ENCODE measurements around the gene MYG1.
"Not testable (repeated sequence)": the region's sequence is repeated elsewhere in the genome, so short reads cannot be mapped to it uniquely, and the experiment has no call there.

Gene MYG1

DNA sequence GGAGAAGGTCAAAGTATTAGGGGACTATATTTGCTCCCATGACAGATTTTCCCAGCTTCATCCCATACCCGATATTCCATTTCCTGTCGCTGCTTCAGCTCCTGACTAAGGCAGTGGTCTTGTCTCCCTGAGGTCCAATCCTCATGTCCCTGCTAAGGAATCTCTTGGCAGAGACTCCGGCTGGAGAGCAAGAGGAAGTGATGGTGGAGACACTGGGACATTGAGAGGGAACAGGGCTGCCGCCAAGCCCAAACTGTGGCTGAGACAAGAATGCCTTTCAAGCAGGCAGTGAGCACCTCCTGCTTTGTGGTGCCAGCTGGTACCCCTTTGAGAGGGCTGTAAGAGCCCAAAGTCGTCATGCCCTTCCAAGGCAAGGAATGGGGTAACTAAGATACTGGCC is 31.2 kb downstream of the MYG1 start:
- TF ChIP-seq, protein P1, sequence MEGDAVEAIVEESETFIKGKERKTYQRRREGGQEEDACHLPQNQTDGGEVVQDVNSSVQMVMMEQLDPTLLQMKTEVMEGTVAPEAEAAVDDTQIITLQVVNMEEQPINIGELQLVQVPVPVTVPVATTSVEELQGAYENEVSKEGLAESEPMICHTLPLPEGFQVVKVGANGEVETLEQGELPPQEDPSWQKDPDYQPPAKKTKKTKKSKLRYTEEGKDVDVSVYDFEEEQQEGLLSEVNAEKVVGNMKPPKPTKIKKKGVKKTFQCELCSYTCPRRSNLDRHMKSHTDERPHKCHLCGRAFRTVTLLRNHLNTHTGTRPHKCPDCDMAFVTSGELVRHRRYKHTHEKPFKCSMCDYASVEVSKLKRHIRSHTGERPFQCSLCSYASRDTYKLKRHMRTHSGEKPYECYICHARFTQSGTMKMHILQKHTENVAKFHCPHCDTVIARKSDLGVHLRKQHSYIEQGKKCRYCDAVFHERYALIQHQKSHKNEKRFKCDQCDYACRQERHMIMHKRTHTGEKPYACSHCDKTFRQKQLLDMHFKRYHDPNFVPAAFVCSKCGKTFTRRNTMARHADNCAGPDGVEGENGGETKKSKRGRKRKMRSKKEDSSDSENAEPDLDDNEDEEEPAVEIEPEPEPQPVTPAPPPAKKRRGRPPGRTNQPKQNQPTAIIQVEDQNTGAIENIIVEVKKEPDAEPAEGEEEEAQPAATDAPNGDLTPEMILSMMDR (conservative IDR thresholded peaks at IDR 0.05; ENCODE audit: low read depth): no peak
- no peak overlapping the region for H3K27ac ChIP-seq
- CTCF ChIA-PET: interaction anchor here (0.6 to 2.3 kb wide), 2 partner anchors 21 to 91 kb away, joined by 3 to 8 read pairs; no protein-coding TSS in a partner anchor
- no peak for DNase-seq (ENCODE audit: low spot score)
- POLR2A ChIA-PET (ENCODE audit: low non-redundant PET): no interaction called here

DNA sequence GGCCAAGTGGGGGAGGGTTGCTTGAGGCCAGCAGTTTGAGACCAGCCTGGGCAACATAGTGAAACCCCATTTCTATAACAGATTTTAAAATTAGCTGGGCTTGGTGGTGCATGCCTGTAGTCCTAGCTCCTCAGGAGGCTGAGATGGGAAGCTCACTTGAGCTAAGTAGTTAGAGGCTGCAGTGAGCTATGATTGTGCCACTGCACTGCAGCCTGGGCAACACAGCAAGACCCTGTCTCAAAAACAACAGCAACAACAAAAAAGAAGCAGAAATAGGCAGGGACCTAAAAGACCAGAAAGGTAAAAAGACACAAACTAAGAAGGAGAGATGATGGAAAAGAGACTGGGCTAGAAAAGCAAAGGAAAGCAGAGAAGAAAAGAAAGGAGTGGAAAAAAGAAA is 32.8 kb downstream of the MYG1 start:
- POLR2A ChIA-PET (ENCODE audit: low non-redundant PET); DNase-seq (ENCODE audit: low spot score); H3K27ac ChIP-seq: not testable (repeated sequence)
- CTCF ChIA-PET: interaction anchor here (2.3 kb wide), 1 partner anchor 89 kb away, joined by 8 read pairs; no protein-coding TSS in a partner anchor

DNA sequence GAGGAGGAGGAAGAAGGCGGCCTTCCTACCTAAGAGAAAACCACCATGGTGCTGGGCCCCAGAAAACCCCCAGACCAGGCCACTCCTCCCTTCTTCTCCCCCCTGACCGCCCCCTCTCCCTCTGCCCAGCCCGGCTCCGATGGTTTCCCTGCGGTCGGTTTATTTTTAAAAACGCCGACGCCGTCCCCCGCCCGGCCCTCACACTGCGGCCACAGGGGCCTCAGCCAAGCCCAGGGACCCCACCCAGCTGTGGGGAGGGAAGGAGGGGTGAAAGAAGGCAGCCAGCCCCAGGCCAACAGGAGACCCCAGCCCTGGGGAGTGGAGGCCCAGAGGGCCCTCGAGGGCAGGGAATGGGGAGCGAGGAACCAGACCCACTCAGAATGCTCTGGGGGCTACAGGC is 33.2 kb downstream of the MYG1 start:
- no peak for DNase-seq (ENCODE audit: low spot score)
- CTCF ChIA-PET: interaction anchor here (2.3 kb wide), 1 partner anchor 89 kb away, joined by 8 read pairs; no protein-coding TSS in a partner anchor
- TF ChIP-seq, protein P1 (conservative IDR thresholded peaks at IDR 0.05; ENCODE audit: low read depth): no peak
- POLR2A ChIA-PET (ENCODE audit: low non-redundant PET): no interaction called here
- H3K27ac ChIP-seq: no peak overlapping the region

DNA sequence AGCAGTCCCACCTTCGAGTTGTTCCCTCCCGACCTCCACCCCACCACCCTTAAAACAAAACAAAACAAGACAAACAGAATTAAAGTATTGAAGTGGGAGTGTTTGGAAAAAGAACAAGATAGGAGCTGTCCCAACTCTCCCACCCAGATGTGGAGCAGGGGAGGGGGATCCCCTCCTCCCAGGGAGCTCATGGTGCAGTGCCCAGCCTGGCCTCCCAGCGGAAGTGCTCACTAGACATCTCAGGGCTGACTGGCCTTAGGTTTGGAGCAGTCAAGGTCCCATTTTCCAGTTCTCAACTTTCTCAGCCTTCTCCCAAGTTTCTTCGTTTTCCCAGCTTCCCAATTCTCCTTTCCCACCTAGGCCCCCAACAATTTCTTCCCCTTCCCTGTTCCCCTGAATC is 33.8 kb downstream of the MYG1 start:
- DNase-seq (ENCODE audit: low spot score): no peak
- ChIA-PET POLR2A (ENCODE audit: low non-redundant PET) (no interaction called here), CTCF (no interaction called here)
- H3K27ac ChIP-seq: no peak overlapping the region
- TF ChIP-seq, protein P1 (conservative IDR thresholded peaks at IDR 0.05; ENCODE audit: low read depth): no peak

DNA sequence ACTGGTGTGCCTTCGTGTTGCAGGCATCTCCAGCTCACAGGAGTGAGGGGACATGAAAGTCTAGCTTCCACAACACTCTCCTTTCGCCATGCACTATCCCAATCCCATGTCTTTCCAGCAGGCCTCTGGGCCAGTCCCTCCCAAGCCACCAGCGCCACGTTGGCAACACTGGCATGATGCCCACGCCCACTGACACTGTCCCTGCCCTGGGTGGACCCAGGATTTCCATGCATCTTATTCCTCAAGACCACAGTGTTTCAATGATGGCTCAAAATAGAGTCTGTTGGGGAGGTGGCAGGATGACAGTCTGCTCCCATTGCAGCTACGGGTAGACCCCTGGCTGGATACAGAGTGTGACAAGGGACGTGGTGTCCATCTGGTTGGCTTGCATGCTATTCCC is 34.4 kb downstream of the MYG1 start:
- TF ChIP-seq, protein P1 (conservative IDR thresholded peaks at IDR 0.05; ENCODE audit: low read depth): no peak
- POLR2A ChIA-PET (ENCODE audit: low non-redundant PET): no interaction called here
- H3K27ac ChIP-seq: no peak overlapping the region
- no peak for DNase-seq (ENCODE audit: low spot score)
- CTCF ChIA-PET: no interaction called here

DNA sequence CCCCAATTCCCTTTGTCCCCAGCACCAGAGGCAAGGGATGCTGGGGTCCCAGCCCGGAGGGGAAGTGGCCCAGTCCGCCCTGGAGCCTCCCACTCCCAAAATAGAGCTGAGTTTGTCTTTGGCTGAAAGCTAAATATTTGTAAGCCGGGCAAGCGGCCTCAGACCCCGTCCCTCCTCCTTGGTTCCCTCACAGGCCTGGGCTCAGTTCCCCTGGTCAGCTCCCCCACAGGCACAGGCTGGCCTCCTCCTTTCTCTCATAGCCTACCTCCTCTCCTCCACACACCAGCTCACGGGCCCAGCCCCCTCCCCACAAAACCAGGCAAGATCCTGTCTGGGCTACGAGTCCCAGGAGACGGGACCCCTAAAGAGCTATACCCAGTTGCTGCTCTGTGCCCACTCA is 35.3 kb downstream of the MYG1 start:
- no peak for DNase-seq (ENCODE audit: low spot score)
- TF ChIP-seq, protein P1 (conservative IDR thresholded peaks at IDR 0.05; ENCODE audit: low read depth): no peak
- CTCF ChIA-PET: interaction anchor here (0.6 to 1.0 kb wide), 4 partner anchors 10 to 174 kb away, joined by 3 to 8 read pairs (median 4); no protein-coding TSS in a partner anchor
- POLR2A ChIA-PET (ENCODE audit: low non-redundant PET): no interaction called here
- no peak overlapping the region for H3K27ac ChIP-seq

DNA sequence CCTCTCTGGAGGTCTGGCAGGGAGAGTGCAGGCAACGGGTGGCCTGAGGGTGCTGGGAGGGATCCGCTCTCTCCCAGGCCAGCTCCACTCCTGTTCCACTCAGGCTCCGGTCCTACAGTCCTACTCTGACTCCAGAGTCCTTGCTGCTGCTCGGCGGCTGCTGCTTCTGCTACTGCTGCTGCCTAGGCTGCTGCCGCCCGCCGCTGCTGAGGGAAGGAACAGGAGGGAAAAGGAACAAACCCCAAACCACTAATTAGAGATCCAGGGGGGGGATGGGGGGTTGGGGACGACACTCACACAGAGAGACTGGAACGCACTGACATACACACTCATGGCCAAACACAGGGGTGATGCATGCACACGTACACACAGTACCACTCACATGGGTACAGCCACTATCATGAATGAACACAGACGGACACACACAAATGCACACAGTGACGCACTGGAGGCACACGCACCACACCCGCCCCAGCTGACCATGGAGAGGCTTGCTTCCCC is 36.7 kb downstream of the MYG1 start, which contains the start of gene SP7:
SP7 (minus strand) TSS at position 174 of the 501 bp plus-strand sequence. CDS start 708 bp downstream, outside the sequence.
- CTCF ChIA-PET: interaction anchor here (0.6 to 1.1 kb wide), 2 partner anchors 19 to 85 kb away, joined by 3 to 5 read pairs; no protein-coding TSS in a partner anchor
- POLR2A ChIA-PET (ENCODE audit: low non-redundant PET): no interaction called here
- TF ChIP-seq, protein P1 (conservative IDR thresholded peaks at IDR 0.05; ENCODE audit: low read depth): no peak
- DNase-seq (ENCODE audit: low spot score): no peak
- no peak within 1 kb of the TSS for H3K27ac ChIP-seq
